Measurements from ENCODE around the gene THEM5. TPM values are rescaled to one million over a fixed set of nuclear protein-coding genes. Genes with fewer than 3 reads are reported as not detected.

THEM5 gene
- total RNA-seq, 1 donor from 2014 or later: not detected

- peaks cover 38 to 50% (median 45%) of the 10 kb centered on the region in 3 donors for H3K36me3 ChIP-seq (ENCODE audit: control insufficient read depth in 3 of 3, insufficient read depth in 3 of 3, low read length in 3 of 3)
- no peaks in the 10 kb centered on the region for H3K9me3 ChIP-seq (ENCODE audit: control insufficient read depth in 3 of 3, low read length in 3 of 3)
- H3K4me1 ChIP-seq (ENCODE audit: control insufficient read depth in 3 of 3, insufficient read depth in 3 of 3, low read length in 3 of 3): peaks cover 12 to 23% (median 23%) of the 10 kb centered on the region in 3 donors
- no peak overlapping the region for H3K9ac ChIP-seq (ENCODE audit: low read depth in 1 of 3, low read length in 3 of 3)
- peaks cover 0 to 5% (median 0%) of the 10 kb centered on the region in 3 donors for H3K27me3 ChIP-seq (ENCODE audit: control insufficient read depth in 3 of 3, insufficient read depth in 3 of 3, low read length in 3 of 3)
- H3K4me3 ChIP-seq (ENCODE audit: low read length in 3 of 3): no peak overlapping the region
- H3K27ac ChIP-seq (ENCODE audit: low read depth, low read length): no peak overlapping the region
These were observed 36.8 kb downstream of the THEM5 start for GRCh38 chr1:151816548-151817352.

DNA sequence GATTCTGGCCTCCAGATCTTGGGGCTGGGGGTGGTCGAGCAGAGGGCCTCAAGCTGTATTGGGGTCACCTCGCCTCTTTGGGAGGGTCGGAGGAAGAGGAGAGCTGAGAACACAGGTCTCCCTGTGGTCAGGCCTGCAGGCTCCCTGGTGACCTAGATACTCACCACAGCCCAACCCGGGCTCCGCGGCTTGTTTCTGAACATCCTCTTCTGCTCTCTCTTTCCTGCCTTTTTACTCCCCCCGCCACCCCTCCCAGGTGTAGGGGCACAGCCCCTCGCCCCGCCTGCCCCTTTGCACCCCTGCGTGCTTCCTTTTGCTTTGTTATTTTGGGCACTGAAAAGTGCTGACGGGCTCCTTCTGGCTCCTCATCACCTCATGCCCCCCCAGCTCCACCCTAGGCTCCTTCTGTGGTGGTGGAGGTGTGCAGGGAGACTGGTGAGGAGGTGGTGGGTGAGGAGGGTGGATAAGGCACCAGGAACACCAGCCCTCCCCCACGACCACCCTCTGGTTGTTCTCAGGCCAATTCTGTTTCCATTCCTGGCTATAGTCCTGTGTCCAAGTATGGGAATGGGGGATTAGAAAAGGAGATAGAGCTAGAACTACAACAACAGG, 37.7 kb downstream of the THEM5 start:
- H3K36me3 ChIP-seq (ENCODE audit: control insufficient read depth in 3 of 3, insufficient read depth in 3 of 3, low read length in 3 of 3): peaks cover 46 to 59% (median 52%) of the 10 kb centered on the region in 3 donors
- no peak overlapping the region for H3K9ac ChIP-seq (ENCODE audit: low read depth in 1 of 3, low read length in 3 of 3)
- H3K4me3 ChIP-seq (ENCODE audit: low read length in 3 of 3): no peak overlapping the region
- H3K9me3 ChIP-seq (ENCODE audit: control insufficient read depth in 3 of 3, low read length in 3 of 3): no peaks in the 10 kb centered on the region
- peaks cover 11 to 25% (median 15%) of the 10 kb centered on the region in 3 donors for H3K4me1 ChIP-seq (ENCODE audit: control insufficient read depth in 3 of 3, insufficient read depth in 3 of 3, low read length in 3 of 3)
- H3K27ac ChIP-seq (ENCODE audit: low read depth, low read length): no peak overlapping the region
- peaks cover 0 to 5% (median 0%) of the 10 kb centered on the region in 3 donors for H3K27me3 ChIP-seq (ENCODE audit: control insufficient read depth in 3 of 3, insufficient read depth in 3 of 3, low read length in 3 of 3)

GRCh38 chr1:151814971-151815545, 38.5 kb downstream of the THEM5 start:
- Histone ChIP-seq H3K9me3 (ENCODE audit: control insufficient read depth in 3 of 3, low read length in 3 of 3) (no peaks in the 10 kb centered on the region), H3K36me3 (ENCODE audit: control insufficient read depth in 3 of 3, insufficient read depth in 3 of 3, low read length in 3 of 3) (peaks cover 48 to 60% (median 55%) of the 10 kb centered on the region in 3 donors), H3K27ac (ENCODE audit: low read depth, low read length) (no peak overlapping the region), H3K27me3 (ENCODE audit: control insufficient read depth in 3 of 3, insufficient read depth in 3 of 3, low read length in 3 of 3) (peaks cover 0 to 5% (median 0%) of the 10 kb centered on the region in 3 donors), H3K9ac (ENCODE audit: low read depth in 1 of 3, low read length in 3 of 3) (peak overlapping the region in 1 of 3 donors; percentile 16), H3K4me1 (ENCODE audit: control insufficient read depth in 3 of 3, insufficient read depth in 3 of 3, low read length in 3 of 3) (peaks cover 4 to 17% (median 7%) of the 10 kb centered on the region in 3 donors), H3K4me3 (ENCODE audit: low read length in 3 of 3) (no peak overlapping the region)

- no peak overlapping the region for H3K9ac ChIP-seq (ENCODE audit: low read depth in 1 of 3, low read length in 3 of 3)
- no peak overlapping the region for H3K4me3 ChIP-seq (ENCODE audit: low read length in 3 of 3)
- H3K36me3 ChIP-seq (ENCODE audit: control insufficient read depth in 3 of 3, insufficient read depth in 3 of 3, low read length in 3 of 3): peaks cover 48 to 58% (median 55%) of the 10 kb centered on the region in 3 donors
- peaks cover 0 to 5% (median 0%) of the 10 kb centered on the region in 3 donors for H3K27me3 ChIP-seq (ENCODE audit: control insufficient read depth in 3 of 3, insufficient read depth in 3 of 3, low read length in 3 of 3)
- no peaks in the 10 kb centered on the region for H3K9me3 ChIP-seq (ENCODE audit: control insufficient read depth in 3 of 3, low read length in 3 of 3)
- no peak overlapping the region for H3K27ac ChIP-seq (ENCODE audit: low read depth, low read length)
- peaks cover 0 to 11% (median 2%) of the 10 kb centered on the region in 3 donors for H3K4me1 ChIP-seq (ENCODE audit: control insufficient read depth in 3 of 3, insufficient read depth in 3 of 3, low read length in 3 of 3)
These were observed 39.1 kb downstream of the THEM5 start for GRCh38 chr1:151814426-151814825.

DNA sequence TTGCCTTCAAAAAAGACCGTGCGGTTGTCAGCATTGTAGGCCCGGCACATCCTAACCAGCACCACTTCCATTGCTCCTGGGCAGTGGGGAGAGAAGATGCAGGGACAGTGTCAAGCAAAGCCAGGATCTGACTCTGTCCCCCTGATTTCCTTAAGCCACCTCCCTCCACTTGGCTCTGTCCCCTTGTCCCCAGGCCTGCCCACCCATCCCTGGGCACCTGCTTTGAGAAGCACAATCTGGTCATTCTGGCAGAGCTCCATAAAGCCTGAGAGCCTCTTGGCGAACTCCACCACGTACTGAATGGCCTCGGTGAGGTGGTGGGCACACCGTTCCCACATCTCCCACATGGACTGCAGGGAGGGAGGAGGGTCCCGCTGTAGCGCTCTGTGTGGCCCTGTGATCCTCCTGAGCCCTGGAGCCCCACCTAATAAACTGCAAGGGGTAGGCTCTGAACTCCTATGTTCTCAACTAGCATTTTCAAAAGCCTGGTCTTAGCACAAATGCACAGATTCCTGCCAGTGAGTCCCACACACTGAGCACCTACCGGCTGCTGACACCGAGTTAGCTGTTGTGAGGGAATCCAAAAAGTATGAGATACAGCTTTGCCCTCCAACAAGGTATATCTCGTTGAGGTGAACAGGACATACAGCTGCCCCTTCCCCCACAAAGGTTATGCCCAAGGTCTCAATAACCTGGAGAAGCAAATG, 40.1 kb downstream of the THEM5 start:
- peak overlapping the region in 1 of 3 donors; percentile 25 for H3K9ac ChIP-seq (ENCODE audit: low read depth in 1 of 3, low read length in 3 of 3)
- peaks cover 0 to 9% (median 0%) of the 10 kb centered on the region in 3 donors for H3K4me1 ChIP-seq (ENCODE audit: control insufficient read depth in 3 of 3, insufficient read depth in 3 of 3, low read length in 3 of 3)
- H3K27me3 ChIP-seq (ENCODE audit: control insufficient read depth in 3 of 3, insufficient read depth in 3 of 3, low read length in 3 of 3): peaks cover 0 to 5% (median 0%) of the 10 kb centered on the region in 3 donors
- H3K4me3 ChIP-seq (ENCODE audit: low read length in 3 of 3): no peak overlapping the region
- H3K9me3 ChIP-seq (ENCODE audit: control insufficient read depth in 3 of 3, low read length in 3 of 3): no peaks in the 10 kb centered on the region
- no peak overlapping the region for H3K27ac ChIP-seq (ENCODE audit: low read depth, low read length)
- H3K36me3 ChIP-seq (ENCODE audit: control insufficient read depth in 3 of 3, insufficient read depth in 3 of 3, low read length in 3 of 3): peaks cover 52 to 62% (median 59%) of the 10 kb centered on the region in 3 donors

GRCh38 chr1:151811181-151811580, 42.3 kb downstream of the THEM5 start:
- H3K9ac ChIP-seq (ENCODE audit: low read depth in 1 of 3, low read length in 3 of 3): no peak overlapping the region
- H3K9me3 ChIP-seq (ENCODE audit: control insufficient read depth in 3 of 3, low read length in 3 of 3): no peaks in the 10 kb centered on the region
- no peak overlapping the region for H3K27ac ChIP-seq (ENCODE audit: low read depth, low read length)
- H3K36me3 ChIP-seq (ENCODE audit: control insufficient read depth in 3 of 3, insufficient read depth in 3 of 3, low read length in 3 of 3): peaks cover 55 to 63% (median 56%) of the 10 kb centered on the region in 3 donors
- H3K4me1 ChIP-seq (ENCODE audit: control insufficient read depth in 3 of 3, insufficient read depth in 3 of 3, low read length in 3 of 3): peaks cover 0 to 13% (median 0%) of the 10 kb centered on the region in 3 donors
- H3K27me3 ChIP-seq (ENCODE audit: control insufficient read depth in 3 of 3, insufficient read depth in 3 of 3, low read length in 3 of 3): peaks cover 0 to 5% (median 0%) of the 10 kb centered on the region in 3 donors
- no peak overlapping the region for H3K4me3 ChIP-seq (ENCODE audit: low read length in 3 of 3)

DNA sequence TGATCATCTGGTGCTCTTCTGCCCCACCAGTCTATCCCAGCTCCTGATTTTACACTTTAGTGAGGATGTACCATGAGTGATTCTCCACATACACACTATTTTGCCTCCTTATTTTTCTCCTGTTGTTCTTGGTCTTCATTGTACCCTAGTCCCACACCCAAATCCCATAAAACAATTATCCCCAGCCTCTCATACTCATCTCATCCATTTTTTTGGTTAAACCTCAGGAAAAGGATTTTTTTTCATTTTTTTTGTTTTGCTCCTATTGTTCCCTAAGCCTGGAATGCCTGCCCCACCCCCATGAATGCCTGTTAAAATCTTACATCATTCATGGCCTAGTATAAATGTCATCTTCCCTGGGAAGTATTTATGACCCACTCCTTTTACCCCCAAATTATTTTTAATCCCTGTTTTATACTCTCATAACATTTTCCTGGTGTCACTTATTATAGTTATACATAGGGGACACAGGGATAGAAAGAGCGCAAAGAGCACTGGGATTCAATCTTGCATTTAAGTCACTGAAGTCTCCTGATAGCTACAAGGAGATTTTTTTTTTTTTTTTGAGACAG, 43.4 kb downstream of the THEM5 start:
- H3K4me3 ChIP-seq (ENCODE audit: low read length in 3 of 3): no peak overlapping the region
- no peak overlapping the region for H3K27ac ChIP-seq (ENCODE audit: low read depth, low read length)
- H3K9ac ChIP-seq (ENCODE audit: low read depth in 1 of 3, low read length in 3 of 3): no peak overlapping the region
- H3K4me1 ChIP-seq (ENCODE audit: control insufficient read depth in 3 of 3, insufficient read depth in 3 of 3, low read length in 3 of 3): peaks cover 0 to 13% (median 0%) of the 10 kb centered on the region in 3 donors
- peaks cover 48 to 53% (median 50%) of the 10 kb centered on the region in 3 donors for H3K36me3 ChIP-seq (ENCODE audit: control insufficient read depth in 3 of 3, insufficient read depth in 3 of 3, low read length in 3 of 3)
- H3K9me3 ChIP-seq (ENCODE audit: control insufficient read depth in 3 of 3, low read length in 3 of 3): no peaks in the 10 kb centered on the region
- peaks cover 0 to 5% (median 0%) of the 10 kb centered on the region in 3 donors for H3K27me3 ChIP-seq (ENCODE audit: control insufficient read depth in 3 of 3, insufficient read depth in 3 of 3, low read length in 3 of 3)

DNA sequence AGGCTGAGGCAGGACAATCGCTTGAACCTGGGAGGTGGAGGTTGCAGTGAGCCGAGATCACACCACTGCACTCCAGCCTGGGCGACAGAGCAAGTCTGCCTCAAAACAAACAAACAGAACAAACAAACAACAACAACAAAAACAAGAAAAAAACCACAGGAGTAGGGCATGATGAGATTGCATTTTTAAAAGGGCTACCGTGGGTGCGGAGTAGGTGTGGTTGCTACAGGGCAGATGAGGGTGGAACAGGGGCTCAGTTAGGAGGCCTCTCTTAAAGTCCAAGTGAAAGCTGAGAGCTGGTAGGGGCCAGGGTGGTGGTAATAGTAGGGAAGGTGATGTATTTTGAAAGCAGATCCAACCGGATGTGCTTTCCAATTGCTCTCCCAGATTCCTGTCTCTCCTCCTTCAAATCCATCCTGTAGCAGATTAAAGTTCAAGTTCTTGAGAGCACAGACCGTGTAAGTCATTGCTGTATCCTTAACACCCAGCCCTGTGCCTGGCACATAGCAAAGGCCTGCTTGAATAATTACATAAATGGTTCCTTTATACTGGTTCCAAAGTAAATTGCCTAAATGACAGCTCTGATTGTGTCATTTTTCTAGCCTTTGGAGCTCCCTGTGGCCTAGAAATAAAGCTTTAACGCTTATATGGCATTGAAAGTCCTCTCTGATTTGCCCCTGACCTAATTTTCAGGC, 44.1 kb downstream of the THEM5 start:
- no peak overlapping the region for H3K9ac ChIP-seq (ENCODE audit: low read depth in 1 of 3, low read length in 3 of 3)
- peaks cover 42 to 47% (median 44%) of the 10 kb centered on the region in 3 donors for H3K36me3 ChIP-seq (ENCODE audit: control insufficient read depth in 3 of 3, insufficient read depth in 3 of 3, low read length in 3 of 3)
- no peak overlapping the region for H3K4me3 ChIP-seq (ENCODE audit: low read length in 3 of 3)
- no peaks in the 10 kb centered on the region for H3K27me3 ChIP-seq (ENCODE audit: control insufficient read depth in 3 of 3, insufficient read depth in 3 of 3, low read length in 3 of 3)
- peaks cover 0 to 13% (median 0%) of the 10 kb centered on the region in 3 donors for H3K4me1 ChIP-seq (ENCODE audit: control insufficient read depth in 3 of 3, insufficient read depth in 3 of 3, low read length in 3 of 3)
- H3K9me3 ChIP-seq (ENCODE audit: control insufficient read depth in 3 of 3, low read length in 3 of 3): no peaks in the 10 kb centered on the region
- H3K27ac ChIP-seq (ENCODE audit: low read depth, low read length): no peak overlapping the region

DNA sequence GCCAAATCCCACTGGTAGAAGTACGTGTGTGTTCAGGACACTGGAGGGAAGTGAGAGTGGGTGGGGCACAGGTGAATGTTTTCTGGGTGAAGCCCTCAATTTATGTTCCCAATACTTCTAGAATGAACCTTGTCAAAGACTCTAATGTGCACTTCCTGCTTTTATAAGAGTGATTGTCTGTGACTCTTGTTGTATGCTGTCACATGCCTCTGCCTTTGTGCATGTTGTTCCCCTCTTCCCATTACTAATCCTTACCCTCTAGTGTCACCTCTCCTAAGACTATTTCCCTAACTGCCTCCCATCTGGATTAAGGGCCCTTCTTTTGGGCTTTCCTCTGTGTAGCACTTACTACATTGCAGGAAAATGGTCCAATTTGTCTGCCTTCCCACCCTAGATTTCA, 45.7 kb downstream of the THEM5 start:
- H3K36me3 ChIP-seq (ENCODE audit: control insufficient read depth in 3 of 3, insufficient read depth in 3 of 3, low read length in 3 of 3): peaks cover 28 to 34% (median 30%) of the 10 kb centered on the region in 3 donors
- no peaks in the 10 kb centered on the region for H3K9me3 ChIP-seq (ENCODE audit: control insufficient read depth in 3 of 3, low read length in 3 of 3)
- H3K4me1 ChIP-seq (ENCODE audit: control insufficient read depth in 3 of 3, insufficient read depth in 3 of 3, low read length in 3 of 3): peaks cover 0 to 22% (median 9%) of the 10 kb centered on the region in 3 donors
- no peaks in the 10 kb centered on the region for H3K27me3 ChIP-seq (ENCODE audit: control insufficient read depth in 3 of 3, insufficient read depth in 3 of 3, low read length in 3 of 3)
- no peak overlapping the region for H3K9ac ChIP-seq (ENCODE audit: low read depth in 1 of 3, low read length in 3 of 3)
- H3K4me3 ChIP-seq (ENCODE audit: low read length in 3 of 3): no peak overlapping the region
- no peak overlapping the region for H3K27ac ChIP-seq (ENCODE audit: low read depth, low read length)
